Activated naive CD4-positive, alpha-beta T cell treated with anti-CD3 and anti-CD28 coated beads for 36 hours (primary cell): ENCODE results near the gene IQGAP2. TPM values are rescaled to one million over a fixed set of nuclear protein-coding genes. Genes with fewer than 3 reads are reported as not detected.
"Not testable (repeated sequence)": the region's sequence is repeated elsewhere in the genome, so short reads cannot be mapped to it uniquely, and the experiment has no call there.

Experiments
- CTCF ChIA-PET: fragments of 350-600 bp; sonication (Branson Sonifier 250); formaldehyde crosslinking; loops from one replicate; lab custom pipeline; 2021; ENCODE audit warnings: antibody characterized with exemption; lab: Charles Lee
- DNase-seq: peaks from one replicate; pipeline ENCODE4 v3.0.0-alpha.2; 2020
- H3K27ac Mint-ChIP-seq: one replicate; pipeline ENCODE4 v1.8.0; 2021; ENCODE audit warnings: mild to moderate bottlenecking, mixed read lengths
- H3K27me3 Mint-ChIP-seq: one replicate; pipeline ENCODE4 v1.8.0; 2021; ENCODE audit warnings: low read depth, mixed read lengths
- H3K36me3 Mint-ChIP-seq: one replicate; pipeline ENCODE4 v1.8.0; 2021; ENCODE audit warnings: low read depth, mixed read lengths
- H3K4me1 Mint-ChIP-seq: one replicate; pipeline ENCODE4 v1.8.0; 2021; ENCODE audit warnings: low read depth, mixed read lengths
- H3K4me3 Mint-ChIP-seq: one replicate; pipeline ENCODE4 v1.8.0; 2021; ENCODE audit warnings: mild to moderate bottlenecking, moderate library complexity, mixed read lengths
- H3K9me3 Mint-ChIP-seq: one replicate; pipeline ENCODE4 v1.8.0; 2021; ENCODE audit warnings: mixed read lengths
- intact Hi-C: fragments of 100-400 bp; cut with micrococcal nuclease; formaldehyde crosslinking; loops from one replicate; pipeline ENCODE4 v1.15.1; 2023
- total RNA-seq, 2 experiments: library from RNA; stranded (reverse); gene quantifications; one replicate each; pipeline ENCODE4 v1.2.3, GENCODE V29; 2021

IQGAP2 gene
- total RNA-seq, 2 experiments from 2014 or later, result 54.6 to 55.9 TPM

- H3K27ac Mint-ChIP-seq, result no peak overlapping the region
- intact Hi-C loops, result no loop called here
- H3K4me3 Mint-ChIP-seq, result no peak overlapping the region
- CTCF ChIA-PET, result no interaction called here
- DNase-seq, result no peak
- H3K27me3 Mint-ChIP-seq, result no peaks in the 10 kb centered on the region
- peaks cover 1% of the 10 kb centered on the region for H3K36me3 Mint-ChIP-seq
- H3K4me1 Mint-ChIP-seq, result peaks cover 33% of the 10 kb centered on the region
- no peaks in the 10 kb centered on the region for H3K9me3 Mint-ChIP-seq
Measured at GRCh38 chr5:76500633-76501393, 97.7 kb downstream of the IQGAP2 start.

- DNase-seq, result no peak
- Mint-ChIP-seq H3K27me3 (no peaks in the 10 kb centered on the region), H3K36me3 (peaks cover 1% of the 10 kb centered on the region), H3K4me1 (peaks cover 19% of the 10 kb centered on the region), H3K4me3 (no peak overlapping the region), H3K9me3 (no peaks in the 10 kb centered on the region), H3K27ac (no peak overlapping the region)
- CTCF ChIA-PET, result interaction anchor here (1.0 to 1.1 kb wide), 2 partner anchors 18 to 41 kb away, joined by 3 read pairs; no protein-coding TSS in a partner anchor
- intact Hi-C loops, result no loop called here
Measured at GRCh38 chr5:76503929-76504328, 100.8 kb downstream of the IQGAP2 start.

GRCh38 chr5:76504901-76505564 is 101.9 kb downstream of the IQGAP2 start:
- H3K36me3 Mint-ChIP-seq, result peaks cover 3% of the 10 kb centered on the region
- no peaks in the 10 kb centered on the region for H3K27me3 Mint-ChIP-seq
- peaks cover 14% of the 10 kb centered on the region for H3K4me1 Mint-ChIP-seq
- no peak for DNase-seq
- no peaks in the 10 kb centered on the region for H3K9me3 Mint-ChIP-seq
- H3K4me3 Mint-ChIP-seq, result no peak overlapping the region
- H3K27ac Mint-ChIP-seq, result no peak overlapping the region
- intact Hi-C loops, result no loop called here
- CTCF ChIA-PET, result interaction anchor here (0.6 to 1.3 kb wide), 2 partner anchors 9 to 253 kb away, joined by 3 to 5 read pairs; no protein-coding TSS in a partner anchor

GRCh38 chr5:76513476-76513875 is 110.4 kb downstream of the IQGAP2 start:
- Mint-ChIP-seq H3K27me3 (no peaks in the 10 kb centered on the region), H3K36me3 (peaks cover 10% of the 10 kb centered on the region), H3K4me3 (no peak overlapping the region), H3K9me3 (peaks cover 5% of the 10 kb centered on the region), H3K4me1 (peaks cover 20% of the 10 kb centered on the region), H3K27ac (no peak overlapping the region)
- CTCF ChIA-PET, result interaction anchor here (1.1 to 2.0 kb wide), 2 partner anchors 8 to 31 kb away, joined by 3 to 5 read pairs; no protein-coding TSS in a partner anchor
- intact Hi-C loops, result no loop called here
- no peak for DNase-seq

GRCh38 chr5:76514292-76514691 is 111.2 kb downstream of the IQGAP2 start:
- CTCF ChIA-PET, result interaction anchor here (1.1 to 2.0 kb wide), 2 partner anchors 9 to 30 kb away, joined by 3 to 5 read pairs; no protein-coding TSS in a partner anchor
- peaks cover 13% of the 10 kb centered on the region for H3K36me3 Mint-ChIP-seq
- no peak overlapping the region for H3K27ac Mint-ChIP-seq
- intact Hi-C loops, result no loop called here
- no peak overlapping the region for H3K4me3 Mint-ChIP-seq
- H3K9me3 Mint-ChIP-seq, result peaks cover 10% of the 10 kb centered on the region
- DNase-seq, result no peak
- peaks cover 24% of the 10 kb centered on the region for H3K4me1 Mint-ChIP-seq
- no peaks in the 10 kb centered on the region for H3K27me3 Mint-ChIP-seq

GRCh38 chr5:76514713-76515112 is 111.6 kb downstream of the IQGAP2 start:
- Mint-ChIP-seq H3K4me3 (no peak overlapping the region), H3K4me1 (peaks cover 26% of the 10 kb centered on the region), H3K9me3 (peaks cover 10% of the 10 kb centered on the region), H3K27ac (no peak overlapping the region), H3K36me3 (peaks cover 13% of the 10 kb centered on the region), H3K27me3 (no peaks in the 10 kb centered on the region)
- intact Hi-C loops, result no loop called here
- CTCF ChIA-PET, result interaction anchor here (1.1 to 2.0 kb wide), 2 partner anchors 9 to 30 kb away, joined by 3 to 5 read pairs; no protein-coding TSS in a partner anchor
- DNase-seq, result no peak

- intact Hi-C loops, result no loop called here
- CTCF ChIA-PET, result interaction anchor here (0.6 kb wide), 1 partner anchor 15 kb away, joined by 3 read pairs; no protein-coding TSS in a partner anchor
- Mint-ChIP-seq H3K9me3 (peaks cover 10% of the 10 kb centered on the region), H3K4me3 (no peak overlapping the region), H3K4me1 (peaks cover 48% of the 10 kb centered on the region), H3K27me3 (no peaks in the 10 kb centered on the region), H3K27ac (no peak overlapping the region), H3K36me3 (peaks cover 15% of the 10 kb centered on the region)
- no peak for DNase-seq
Measured at GRCh38 chr5:76517334-76517733, 114.2 kb downstream of the IQGAP2 start.

- H3K4me3 Mint-ChIP-seq, H3K27me3 Mint-ChIP-seq, intact Hi-C loops, H3K27ac Mint-ChIP-seq, DNase-seq: not testable (repeated sequence)
- Mint-ChIP-seq H3K4me1 (peaks cover 58% of the 10 kb centered on the region), H3K36me3 (peaks cover 17% of the 10 kb centered on the region), H3K9me3 (peaks cover 10% of the 10 kb centered on the region)
- CTCF ChIA-PET, result interaction anchor here (0.6 kb wide), 1 partner anchor 16 kb away, joined by 3 read pairs; no protein-coding TSS in a partner anchor
Measured at GRCh38 chr5:76518246-76518645, 115.2 kb downstream of the IQGAP2 start.

GRCh38 chr5:76521240-76521758 is 118.2 kb downstream of the IQGAP2 start:
- CTCF ChIA-PET, result interaction anchor here (0.7 to 1.6 kb wide), 5 partner anchors 22 to 118 kb away, joined by 3 to 5 read pairs (median 5); partner anchors contain the start of gene IQGAP2
- peaks cover 10% of the 10 kb centered on the region for H3K9me3 Mint-ChIP-seq
- peaks cover 14% of the 10 kb centered on the region for H3K36me3 Mint-ChIP-seq
- no peak overlapping the region for H3K4me3 Mint-ChIP-seq
- DNase-seq, result no peak
- H3K27ac Mint-ChIP-seq, result peak overlapping the region; percentile 83
- intact Hi-C loops, result loop anchor here (1.0 to 5.0 kb wide), 6 partner anchors 26 to 954 kb away; no protein-coding TSS in a partner anchor
- no peaks in the 10 kb centered on the region for H3K27me3 Mint-ChIP-seq
- H3K4me1 Mint-ChIP-seq, result peaks cover 71% of the 10 kb centered on the region

GRCh38 chr5:76522103-76522935 is 119.2 kb downstream of the IQGAP2 start:
- peaks cover 10% of the 10 kb centered on the region for H3K9me3 Mint-ChIP-seq
- peaks cover 71% of the 10 kb centered on the region for H3K4me1 Mint-ChIP-seq
- no peak overlapping the region for H3K4me3 Mint-ChIP-seq
- intact Hi-C loops, result loop anchor here (5.0 kb wide), 1 partner anchor 955 kb away; no protein-coding TSS in a partner anchor
- no peaks in the 10 kb centered on the region for H3K27me3 Mint-ChIP-seq
- H3K27ac Mint-ChIP-seq, result peak overlapping the region; percentile 83
- H3K36me3 Mint-ChIP-seq, result peaks cover 14% of the 10 kb centered on the region
- DNase-seq, result no peak
- CTCF ChIA-PET, result interaction anchor here (0.7 to 1.6 kb wide), 4 partner anchors 21 to 119 kb away, joined by 3 to 5 read pairs (median 5); partner anchors contain the start of gene IQGAP2

GRCh38 chr5:76524101-76524835 is 121.2 kb downstream of the IQGAP2 start:
- no peak overlapping the region for H3K4me3 Mint-ChIP-seq
- intact Hi-C loops, result loop anchor here (5.0 kb wide), 1 partner anchor 957 kb away; no protein-coding TSS in a partner anchor
- no peaks in the 10 kb centered on the region for H3K9me3 Mint-ChIP-seq
- no peak for DNase-seq
- H3K27ac Mint-ChIP-seq, result peak overlapping the region; percentile 15
- peaks cover 80% of the 10 kb centered on the region for H3K4me1 Mint-ChIP-seq
- CTCF ChIA-PET, result no interaction called here
- H3K27me3 Mint-ChIP-seq, result no peaks in the 10 kb centered on the region
- H3K36me3 Mint-ChIP-seq, result peaks cover 5% of the 10 kb centered on the region
